ENCODE results near the gene TXNRD1.

GRCh38 chr12:104189915-104190555 lies 25.5 kb upstream of the TXNRD1 start:
- TF ChIP-seq CTCF (IDR thresholded peaks at IDR 0.05; ENCODE audit: low read depth, low read length): no peak
- no peak for TF ChIP-seq POLR2A (IDR thresholded peaks at IDR 0.05; ENCODE audit: extremely low read depth, insufficient read length)
- TF ChIP-seq MAX (IDR thresholded peaks at IDR 0.05; ENCODE audit: low read depth, low read length): no peak
